HG03045 (cell line): ENCODE data around the gene CSRP3.

Experiments used
- ATAC-seq: cut with Tn5 transposase; IDR thresholded peaks from one replicate; pipeline ENCODE4 v1.9.1; 2021; ENCODE audit warnings: mild to moderate bottlenecking, moderate library complexity; ENCODE audit not compliant: unreplicated experiment

The CSRP3 gene

GRCh38 chr11:19191530-19192169, 10.1 kb downstream of the CSRP3 start:
- ATAC-seq: no peak

- no peak for ATAC-seq
These were observed 13.9 kb downstream of the CSRP3 start for GRCh38 chr11:19187833-19188258.

GRCh38 chr11:19187114-19187832, 14.5 kb downstream of the CSRP3 start:
- no peak for ATAC-seq

- ATAC-seq: no peak
These were observed 16.2 kb downstream of the CSRP3 start for GRCh38 chr11:19185516-19186052.

GRCh38 chr11:19185036-19185435, 16.7 kb downstream of the CSRP3 start:
- ATAC-seq: no peak

- ATAC-seq: no peak
These were observed 18.1 kb downstream of the CSRP3 start for GRCh38 chr11:19183646-19184045.

GRCh38 chr11:19181531-19182261, 20.1 kb downstream of the CSRP3 start:
- no peak for ATAC-seq

GRCh38 chr11:19176629-19177186, 25.1 kb downstream of the CSRP3 start:
- ATAC-seq: no peak

GRCh38 chr11:19173964-19174638, 27.7 kb downstream of the CSRP3 start:
- no peak for ATAC-seq

GRCh38 chr11:19173004-19173689, 28.6 kb downstream of the CSRP3 start:
- no peak for ATAC-seq

- no peak for ATAC-seq
These were observed 33.7 kb downstream of the CSRP3 start for GRCh38 chr11:19168090-19168489.

GRCh38 chr11:19164881-19165280, 36.9 kb downstream of the CSRP3 start:
- ATAC-seq: no peak

- no peak for ATAC-seq
These were observed 37.4 kb downstream of the CSRP3 start for GRCh38 chr11:19164230-19164855.

- ATAC-seq: no peak
These were observed 38.2 kb downstream of the CSRP3 start for GRCh38 chr11:19163617-19164016.

GRCh38 chr11:19162951-19163505, 38.8 kb downstream of the CSRP3 start:
- ATAC-seq: no peak

GRCh38 chr11:19161651-19162050, 40.1 kb downstream of the CSRP3 start:
- no peak for ATAC-seq

GRCh38 chr11:19160847-19161246, 40.9 kb downstream of the CSRP3 start:
- ATAC-seq: no peak

GRCh38 chr11:19156892-19157291, 44.9 kb downstream of the CSRP3 start:
- no peak for ATAC-seq

- ATAC-seq: no peak
These were observed 56.5 kb downstream of the CSRP3 start for GRCh38 chr11:19145319-19145718.
